HUES64 (cell line): Measurements from ENCODE around the gene POU3F3.

Experiments
- H3K27ac ChIP-seq: 2 replicates; pipeline ENCODE4 v1.7.0; 2013; ENCODE audit warnings: low read depth, low read length, inconsistent platforms
- H3K27me3 ChIP-seq: 2 replicates; pipeline ENCODE4 v1.6.1; 2013; ENCODE audit warnings: mild to moderate bottlenecking, low read length; ENCODE audit not compliant: insufficient read depth
- H3K36me3 ChIP-seq: 2 replicates; pipeline ENCODE4 v1.6.1; 2013; ENCODE audit warnings: mild to moderate bottlenecking, low read length; ENCODE audit not compliant: insufficient read depth
- H3K4me1 ChIP-seq: 2 replicates; pipeline ENCODE4 v1.6.1; 2013; ENCODE audit warnings: mild to moderate bottlenecking, low read length, moderate library complexity; ENCODE audit not compliant: insufficient read depth
- H3K4me3 ChIP-seq: 2 replicates; pipeline ENCODE4 v1.5.1; 2013; ENCODE audit warnings: mild to moderate bottlenecking, low read length, moderate library complexity
- H3K9ac ChIP-seq: 2 replicates; pipeline ENCODE4 v1.6.1; 2013; ENCODE audit warnings: mild to moderate bottlenecking, low read depth, low read length
- H3K9me3 ChIP-seq: 2 replicates; pipeline ENCODE4 v1.6.1; 2013; ENCODE audit warnings: low read depth, low read length; ENCODE audit not compliant: insufficient read depth
- WGBS: fragments of 150-250, 120-280 bp; methylation state at CpG from one replicate; pipeline ENCODE4 v1.1.7; 2013; ENCODE audit warnings: missing lambda C conversion rate; 5-methylcytosine and 5-hydroxymethylcytosine counted together

POU3F3 gene

DNA sequence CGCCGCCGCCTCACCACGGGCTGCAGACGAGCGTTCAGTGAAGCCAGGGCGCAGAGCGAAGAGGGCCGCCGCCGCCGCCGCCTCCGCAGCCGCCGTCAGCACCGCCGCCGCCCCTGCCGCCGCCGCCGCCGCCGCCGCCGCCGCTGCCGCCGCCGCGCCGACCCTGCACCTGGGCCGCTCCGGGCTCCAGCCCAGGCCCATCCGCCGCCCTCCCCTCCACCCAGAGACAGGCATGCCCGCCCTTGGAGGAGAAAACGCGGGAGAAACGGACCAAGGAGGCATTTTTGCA, 3.0 kb downstream of the POU3F3 start:
- Histone ChIP-seq H3K9me3 (no peaks in the 10 kb centered on the region), H3K4me1 (peaks cover 19% of the 10 kb centered on the region), H3K36me3 (no peaks in the 10 kb centered on the region), H3K4me3 (peak overlapping the region; percentile 28; the same call in 1 of the 2 replicates), H3K27me3 (peaks cover 91% of the 10 kb centered on the region), H3K27ac (no peak overlapping the region), H3K9ac (no peak overlapping the region)
- under 1% methylated on average over 41 of the region's 41 CpGs for WGBS

DNA sequence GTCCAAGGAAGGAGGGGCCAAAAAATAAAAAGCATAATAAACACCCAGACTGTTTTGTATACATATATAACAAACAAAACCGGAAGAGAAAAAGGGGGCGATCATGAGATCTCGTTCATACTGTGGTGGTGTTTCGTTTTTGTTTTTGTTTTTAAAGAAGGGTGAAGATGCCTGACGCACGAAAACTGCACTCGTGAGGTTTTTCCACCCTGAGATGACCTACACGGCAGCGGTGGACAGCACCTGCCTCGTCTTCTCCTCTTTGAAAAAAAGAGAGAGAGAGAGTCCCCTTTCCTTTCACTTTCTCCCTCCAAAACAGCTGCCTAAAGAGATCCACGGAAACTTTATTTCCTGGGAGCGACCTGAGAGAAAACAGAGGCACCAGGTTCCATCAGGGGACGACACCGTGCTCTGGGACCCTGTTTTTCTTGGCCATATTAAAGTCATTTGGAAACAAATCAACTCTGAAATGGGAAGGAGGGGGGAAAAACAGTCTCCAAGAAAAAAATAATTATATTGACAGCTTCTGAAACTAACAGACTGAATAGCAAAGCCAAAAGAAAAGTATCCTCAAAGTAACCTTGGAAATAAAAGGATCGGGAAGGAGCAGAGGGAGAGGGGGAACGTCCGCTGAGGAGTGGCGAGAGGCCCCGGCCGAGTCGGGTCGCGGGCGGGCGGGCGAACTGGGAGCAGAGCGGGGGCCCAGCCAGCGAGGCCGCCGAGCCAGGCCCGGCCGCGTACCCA, 3.5 kb downstream of the POU3F3 start:
- H3K27me3 ChIP-seq: peaks cover 91% of the 10 kb centered on the region
- H3K36me3 ChIP-seq: no peaks in the 10 kb centered on the region
- H3K9ac ChIP-seq: no peak overlapping the region
- H3K4me1 ChIP-seq: peaks cover 16% of the 10 kb centered on the region
- no peak overlapping the region for H3K27ac ChIP-seq
- H3K9me3 ChIP-seq: no peaks in the 10 kb centered on the region
- 1% methylated on average over 33 of the region's 33 CpGs for whole genome bisulfite sequencing
- H3K4me3 ChIP-seq: peak overlapping the region; percentile 28; the same call in 1 of the 2 replicates

DNA sequence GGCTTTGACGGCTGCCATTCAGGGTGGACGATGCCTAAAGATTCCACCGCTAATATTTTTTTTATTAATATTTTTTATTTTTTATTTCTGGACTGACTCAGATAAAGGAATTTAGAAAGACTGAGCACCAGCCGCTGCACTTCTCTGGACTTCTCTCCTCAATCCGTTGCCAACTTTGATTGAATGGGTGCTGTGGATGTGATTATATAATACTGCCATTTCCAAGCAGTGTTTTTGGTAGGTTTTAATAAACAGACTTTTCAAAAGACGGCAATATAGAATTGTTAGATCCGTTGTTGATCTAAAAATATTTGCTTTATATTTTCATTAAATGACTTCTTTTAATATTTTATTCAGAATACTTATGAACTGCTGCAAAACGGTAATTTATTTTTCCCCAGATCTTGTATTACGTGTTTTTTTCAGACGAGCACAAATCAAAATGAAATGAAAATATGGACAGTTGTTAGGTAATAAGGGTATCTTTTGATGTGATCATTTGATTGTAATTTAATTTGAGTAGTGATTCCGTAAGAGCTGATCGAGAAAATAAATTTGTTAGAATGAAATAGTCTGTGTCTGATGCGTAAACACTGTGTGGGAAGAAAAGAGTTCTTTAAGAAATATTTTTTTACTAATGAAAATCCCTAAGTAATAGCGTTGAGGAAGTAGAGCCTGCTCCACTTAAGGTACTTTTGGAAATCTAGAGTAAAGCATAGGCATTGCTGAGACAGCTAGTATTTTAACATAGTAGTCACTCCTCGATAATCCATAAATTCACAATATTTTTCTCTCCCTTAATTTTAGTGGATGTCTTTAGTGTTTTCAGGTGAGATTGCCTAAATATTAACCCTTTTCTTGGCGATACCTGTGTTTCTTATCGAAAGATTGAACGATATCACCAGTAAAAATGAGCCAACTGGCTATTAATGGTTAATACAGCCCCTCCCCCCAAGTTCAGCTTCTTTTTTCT, 4.4 kb downstream of the POU3F3 start:
- H3K9me3 ChIP-seq: no peaks in the 10 kb centered on the region
- no peaks in the 10 kb centered on the region for H3K36me3 ChIP-seq
- peaks cover 20% of the 10 kb centered on the region for H3K4me1 ChIP-seq
- H3K9ac ChIP-seq: no peak overlapping the region
- no peak overlapping the region for H3K4me3 ChIP-seq
- no peak overlapping the region for H3K27ac ChIP-seq
- peaks cover 91% of the 10 kb centered on the region for H3K27me3 ChIP-seq
- WGBS: 11% methylated on average over 12 of the region's 18 CpGs

DNA sequence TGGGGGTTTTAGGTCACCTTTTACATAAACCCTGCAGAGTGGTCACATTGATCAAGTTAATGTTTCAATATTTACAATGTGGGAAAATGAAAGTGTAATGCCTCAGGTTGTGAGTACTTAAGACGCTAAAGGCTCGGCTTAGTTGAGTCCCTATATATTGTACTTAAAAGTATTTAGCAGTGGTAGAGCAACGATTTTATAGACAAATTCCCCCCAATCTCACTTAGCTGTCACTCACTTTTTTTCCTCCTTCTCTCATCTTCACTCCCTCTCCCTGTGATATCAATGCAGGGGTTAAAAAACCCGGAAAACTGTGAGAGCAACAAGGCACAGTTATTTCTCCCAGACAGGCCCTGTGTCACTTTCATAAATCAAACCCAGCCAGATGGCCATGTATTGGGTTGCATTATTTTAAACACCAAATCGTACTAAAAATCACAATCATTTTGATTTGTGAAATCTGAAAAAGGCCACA, 5.4 kb downstream of the POU3F3 start:
- H3K27ac ChIP-seq: no peak overlapping the region
- no peaks in the 10 kb centered on the region for H3K36me3 ChIP-seq
- 9% methylated on average over 5 of the region's 5 CpGs for WGBS
- no peaks in the 10 kb centered on the region for H3K9me3 ChIP-seq
- peaks cover 95% of the 10 kb centered on the region for H3K27me3 ChIP-seq
- H3K9ac ChIP-seq: no peak overlapping the region
- H3K4me3 ChIP-seq: no peak overlapping the region
- peaks cover 23% of the 10 kb centered on the region for H3K4me1 ChIP-seq

DNA sequence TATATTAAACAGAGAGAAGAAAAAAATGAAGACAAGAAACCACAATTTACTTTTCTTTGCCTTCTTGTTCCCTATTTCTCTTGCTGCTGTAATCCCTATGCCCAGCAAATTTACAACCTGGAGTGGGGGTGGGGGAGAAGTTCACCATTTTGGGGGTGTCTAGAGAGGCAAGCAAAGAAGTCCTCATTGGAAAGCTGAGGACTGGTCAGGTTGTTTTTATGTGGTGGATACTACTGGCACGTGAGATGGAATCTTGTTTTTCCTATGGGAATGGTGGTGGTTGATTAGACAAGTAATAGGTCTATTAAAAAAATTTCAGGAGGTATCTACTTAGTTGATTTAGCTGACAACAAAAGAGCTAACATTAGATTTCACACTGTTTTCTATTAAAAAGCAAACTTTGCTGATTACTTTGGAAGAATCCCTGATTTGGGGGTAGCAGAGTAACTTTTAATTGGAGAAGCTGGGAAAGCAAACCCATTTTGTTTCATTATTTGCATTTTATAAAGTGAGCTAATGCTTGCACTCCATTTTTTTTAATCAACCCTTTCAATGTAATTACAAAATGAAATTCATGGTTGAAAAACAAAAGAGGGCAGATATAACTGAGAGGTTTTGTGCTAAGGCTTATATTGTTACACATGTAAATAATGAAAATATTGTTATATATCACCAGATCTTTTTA, 6.0 kb downstream of the POU3F3 start:
- Histone ChIP-seq H3K36me3 (no peaks in the 10 kb centered on the region), H3K4me3 (no peak overlapping the region), H3K27ac (no peak overlapping the region), H3K4me1 (peaks cover 23% of the 10 kb centered on the region), H3K27me3 (peaks cover 95% of the 10 kb centered on the region), H3K9me3 (no peaks in the 10 kb centered on the region), H3K9ac (no peak overlapping the region)
- 6% methylated on average over 1 of the region's 1 CpG for WGBS

DNA sequence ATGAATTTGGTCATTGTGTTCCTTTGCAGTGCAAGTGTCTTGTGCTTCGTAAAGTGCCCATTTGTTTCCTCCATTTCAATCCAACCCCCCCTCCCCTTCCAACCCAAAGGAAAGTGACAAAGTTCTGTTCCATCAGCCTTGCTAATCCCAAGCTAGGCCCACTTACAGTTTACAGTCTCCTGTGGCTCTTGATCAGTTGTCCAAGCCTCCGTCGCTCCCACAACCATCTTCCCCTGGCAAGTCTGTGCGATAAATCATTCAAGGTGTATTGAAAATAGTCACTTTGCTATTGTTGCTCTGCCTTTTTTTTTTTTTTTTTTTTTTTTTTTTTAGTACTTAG, 6.5 kb downstream of the POU3F3 start:
- no peak overlapping the region for H3K4me3 ChIP-seq
- H3K27ac ChIP-seq: no peak overlapping the region
- H3K9ac ChIP-seq: no peak overlapping the region
- H3K27me3 ChIP-seq: peaks cover 98% of the 10 kb centered on the region
- WGBS: 0% methylated on average over 3 of the region's 4 CpGs
- H3K36me3 ChIP-seq: no peaks in the 10 kb centered on the region
- H3K9me3 ChIP-seq: no peaks in the 10 kb centered on the region
- H3K4me1 ChIP-seq: peaks cover 23% of the 10 kb centered on the region

DNA sequence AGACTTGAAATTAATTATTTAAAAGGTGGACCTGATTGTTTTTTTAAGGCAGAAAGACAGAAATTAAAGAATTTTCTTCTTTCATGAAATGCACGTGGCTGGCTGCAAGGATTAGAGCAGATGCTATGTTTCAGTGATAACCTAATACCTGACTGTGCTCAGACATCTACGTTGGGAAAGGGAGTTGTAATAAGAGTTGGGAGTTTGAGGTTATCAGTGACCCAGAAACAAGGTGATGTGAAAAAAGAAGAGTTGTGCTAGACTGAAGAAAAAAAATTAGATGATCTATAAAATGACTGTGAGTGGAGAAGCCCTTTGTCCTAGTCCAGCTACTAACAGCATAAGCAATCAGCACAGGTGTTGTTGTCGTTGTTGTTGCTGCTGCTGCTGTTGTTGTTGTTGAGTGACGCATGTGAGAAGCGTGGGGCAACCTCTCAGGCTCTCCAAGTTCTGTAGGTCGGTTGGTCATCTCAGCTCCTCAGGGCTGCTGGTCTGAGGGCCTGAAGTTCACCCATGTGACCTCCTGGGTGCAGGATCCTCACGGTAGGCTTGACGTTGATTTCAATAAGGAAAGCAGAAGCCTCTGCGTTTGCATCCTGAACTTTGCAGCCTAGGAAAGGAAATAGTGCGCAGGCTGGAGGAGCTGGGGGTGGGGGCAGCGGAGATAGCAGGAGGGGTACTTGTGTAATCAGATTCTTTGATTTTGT, 7.6 kb downstream of the POU3F3 start:
- H3K27me3 ChIP-seq: peaks cover 100% of the 10 kb centered on the region
- no peaks in the 10 kb centered on the region for H3K9me3 ChIP-seq
- 2% methylated on average over 11 of the region's 11 CpGs for WGBS
- peaks cover 30% of the 10 kb centered on the region for H3K4me1 ChIP-seq
- peak overlapping the region; percentile 55 for H3K4me3 ChIP-seq
- H3K9ac ChIP-seq: no peak overlapping the region
- no peak overlapping the region for H3K27ac ChIP-seq
- H3K36me3 ChIP-seq: no peaks in the 10 kb centered on the region

DNA sequence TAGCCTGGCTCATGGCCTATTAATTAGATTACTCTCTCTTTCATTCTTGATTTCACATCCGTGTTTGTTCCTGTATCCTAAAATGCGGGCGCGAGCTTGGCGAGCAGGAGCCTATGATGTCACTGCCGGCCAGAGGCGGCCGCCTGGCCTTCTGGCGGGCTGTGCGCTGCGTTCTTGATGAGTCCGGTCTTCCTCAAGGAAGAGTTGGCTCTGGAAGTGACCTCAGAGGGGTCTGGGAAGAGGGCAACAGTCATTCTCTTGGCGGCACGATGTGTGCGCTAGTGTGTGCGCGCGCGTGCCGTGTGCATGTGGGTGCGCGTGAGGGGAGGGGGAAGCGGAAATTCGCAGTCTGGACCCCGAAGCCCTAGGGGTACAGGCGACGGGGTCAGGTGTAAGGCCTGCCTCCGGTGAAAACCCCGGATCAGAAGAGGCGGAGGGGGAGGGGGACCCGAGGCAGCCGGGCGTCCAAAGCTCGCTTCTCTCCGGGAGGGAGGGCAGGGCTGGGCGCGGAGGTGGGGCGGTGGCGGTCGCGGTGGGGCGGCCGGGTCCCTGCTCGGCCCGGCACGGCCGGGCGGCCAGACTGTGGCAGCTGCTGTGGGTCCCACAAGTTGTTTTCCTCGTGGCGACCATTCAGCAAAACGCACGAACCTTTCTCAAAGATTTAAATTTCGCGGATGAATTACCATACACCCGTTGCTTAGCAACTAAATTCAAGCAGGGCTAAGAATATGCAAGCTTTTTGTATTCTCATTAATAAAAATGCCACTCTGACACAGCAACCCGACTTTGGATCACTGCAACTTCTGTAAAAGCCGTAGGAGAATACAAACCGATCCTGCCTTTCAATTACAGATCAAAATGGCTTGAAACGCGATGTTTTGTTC, 8.4 kb downstream of the POU3F3 start:
- Histone ChIP-seq H3K9me3 (no peaks in the 10 kb centered on the region), H3K4me1 (peaks cover 33% of the 10 kb centered on the region), H3K9ac (no peak overlapping the region), H3K36me3 (no peaks in the 10 kb centered on the region), H3K27me3 (peaks cover 100% of the 10 kb centered on the region), H3K27ac (no peak overlapping the region), H3K4me3 (peak overlapping the region; percentile 55)
- under 1% methylated on average over 60 of the region's 60 CpGs for WGBS

DNA sequence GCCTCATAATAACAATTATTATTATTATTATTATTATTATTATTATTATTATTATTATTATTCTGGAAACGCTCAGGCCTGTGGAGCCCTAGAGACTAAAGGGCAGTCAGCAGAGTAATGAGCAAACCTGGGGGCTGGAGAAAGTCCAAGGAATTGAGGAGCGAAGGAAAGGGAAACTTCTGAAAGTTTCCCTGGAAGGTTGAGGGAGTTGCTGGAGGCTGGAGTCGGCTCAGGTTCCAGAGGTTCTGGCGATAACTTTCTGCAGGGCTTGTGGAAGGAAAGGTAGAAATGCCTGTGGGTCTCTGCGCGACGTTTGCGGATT, 9.2 kb downstream of the POU3F3 start:
- Histone ChIP-seq H3K27me3 (peaks cover 100% of the 10 kb centered on the region), H3K9ac (no peak overlapping the region), H3K36me3 (no peaks in the 10 kb centered on the region), H3K4me1 (peaks cover 32% of the 10 kb centered on the region), H3K27ac (no peak overlapping the region), H3K4me3 (no peak overlapping the region), H3K9me3 (no peaks in the 10 kb centered on the region)
- 2% methylated on average over 8 of the region's 8 CpGs for WGBS
